H1 (cell line): ENCODE data around the gene IST1.

Experiments
- TEAD4 ChIP-seq: IDR thresholded peaks from 2 replicates; pipeline ENCODE4 v1.6.1; 2012; ENCODE audit warnings: low read depth, low read length, inconsistent platforms, mixed read lengths
- TF ChIP-seq, protein P1 (sequence below), 3 experiments: IDR thresholded peaks; 1 replicate in 2 of 3; 2 replicates in 1 of 3; pipeline versions ENCODE4 v1.5.1 to v1.6.1; 2011; ENCODE audit warnings: low read length in 3 of 3, mild to moderate bottlenecking in 3 of 3, inconsistent platforms in 2 of 3, low read depth in 1 of 3, moderate library complexity in 1 of 3; ENCODE audit not compliant: insufficient read depth in 1 of 3; ENCODE audit errors: control extremely low read depth in 1 of 3

DNA sequence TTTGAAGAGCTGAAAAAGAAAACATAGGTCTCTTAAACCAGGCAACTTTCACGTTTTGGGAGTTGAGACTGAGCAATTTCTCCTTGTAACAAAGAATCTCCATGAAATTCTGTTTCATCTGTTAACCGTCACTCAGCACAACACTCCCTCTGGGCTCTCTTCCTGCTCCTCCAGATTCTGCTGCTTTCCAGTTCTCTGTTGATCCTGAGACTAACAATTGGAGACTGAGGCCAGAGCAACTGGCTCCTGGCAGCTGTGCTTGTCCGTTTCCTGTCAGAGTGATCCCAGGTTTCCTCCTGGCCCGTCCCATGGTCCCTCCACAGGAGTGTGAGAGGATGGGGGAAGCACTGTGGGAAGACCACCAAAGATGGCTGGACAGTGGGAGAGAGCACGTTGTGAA, 32.5 kb downstream of the IST1 start:
- TF ChIP-seq, protein P1, sequence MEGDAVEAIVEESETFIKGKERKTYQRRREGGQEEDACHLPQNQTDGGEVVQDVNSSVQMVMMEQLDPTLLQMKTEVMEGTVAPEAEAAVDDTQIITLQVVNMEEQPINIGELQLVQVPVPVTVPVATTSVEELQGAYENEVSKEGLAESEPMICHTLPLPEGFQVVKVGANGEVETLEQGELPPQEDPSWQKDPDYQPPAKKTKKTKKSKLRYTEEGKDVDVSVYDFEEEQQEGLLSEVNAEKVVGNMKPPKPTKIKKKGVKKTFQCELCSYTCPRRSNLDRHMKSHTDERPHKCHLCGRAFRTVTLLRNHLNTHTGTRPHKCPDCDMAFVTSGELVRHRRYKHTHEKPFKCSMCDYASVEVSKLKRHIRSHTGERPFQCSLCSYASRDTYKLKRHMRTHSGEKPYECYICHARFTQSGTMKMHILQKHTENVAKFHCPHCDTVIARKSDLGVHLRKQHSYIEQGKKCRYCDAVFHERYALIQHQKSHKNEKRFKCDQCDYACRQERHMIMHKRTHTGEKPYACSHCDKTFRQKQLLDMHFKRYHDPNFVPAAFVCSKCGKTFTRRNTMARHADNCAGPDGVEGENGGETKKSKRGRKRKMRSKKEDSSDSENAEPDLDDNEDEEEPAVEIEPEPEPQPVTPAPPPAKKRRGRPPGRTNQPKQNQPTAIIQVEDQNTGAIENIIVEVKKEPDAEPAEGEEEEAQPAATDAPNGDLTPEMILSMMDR (IDR thresholded peaks at IDR 0.05; ENCODE audit: control extremely low read depth in 1 of 3, insufficient read depth in 1 of 3, low read depth in 1 of 3, low read length in 3 of 3): no peak
- TF ChIP-seq TEAD4: no peak
